Measurements from ENCODE around the gene CST11.

Gene CST11

DNA sequence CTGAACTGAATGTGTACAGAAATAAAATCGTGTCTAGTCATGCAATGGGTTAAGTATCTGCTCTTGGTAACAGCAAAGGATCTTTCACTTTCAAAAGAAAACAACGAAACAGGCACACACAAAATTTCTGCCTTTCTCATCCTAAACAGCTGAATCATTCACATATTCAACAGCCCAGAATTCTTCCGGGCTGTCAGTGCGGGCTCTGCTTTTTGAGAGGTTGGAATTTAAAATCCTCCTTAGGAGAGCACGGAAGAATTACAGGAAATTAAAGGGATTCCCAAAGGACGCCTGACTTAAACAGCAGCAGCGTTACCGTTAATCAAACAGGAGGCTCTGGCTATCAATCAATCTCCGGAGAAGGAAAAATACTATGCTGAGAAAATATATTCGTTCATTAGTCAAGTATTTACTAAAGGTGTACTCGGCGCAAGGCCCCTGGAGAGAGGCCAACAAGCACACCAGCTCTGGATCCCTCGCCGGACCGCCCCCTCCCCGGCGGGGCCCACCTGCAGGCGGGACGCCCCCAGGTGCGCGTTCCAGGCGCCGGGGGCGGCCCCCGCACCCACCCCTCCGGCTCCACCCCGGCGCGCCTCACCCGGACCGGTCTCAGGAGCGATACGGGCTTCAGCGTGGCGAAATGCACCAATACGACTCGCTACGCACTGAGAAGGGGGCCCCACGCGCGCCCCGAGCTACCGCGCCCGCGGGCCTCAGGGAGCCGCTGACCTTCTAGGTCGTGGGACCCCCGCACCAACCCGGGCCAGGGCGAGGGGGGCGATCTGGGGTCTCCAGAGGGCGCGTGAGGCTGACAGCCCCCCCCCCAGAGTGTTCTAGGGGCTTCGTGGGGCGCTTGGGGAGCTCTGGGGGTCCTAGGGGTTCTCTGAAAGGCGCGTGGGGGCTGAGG lies 32.4 kb downstream of the CST11 start:
- Histone ChIP-seq H3K27ac (ENCODE audit: low read depth, low read length) (peak overlapping the region; percentile 81; the same call in 1 of the 2 replicates), H3K4me3 (ENCODE audit: low read depth, low read length) (peak overlapping the region; percentile 97), H3K9me3 (ENCODE audit: control insufficient read depth, insufficient read depth, low read depth, low read length) (peaks cover 6% of the 10 kb centered on the region; the same call in 1 of the 2 replicates), H3K4me1 (ENCODE audit: control insufficient read depth, insufficient read depth, low read length) (peaks cover 15% of the 10 kb centered on the region), H3K9ac (ENCODE audit: low read length) (peak overlapping the region; percentile 86), H3K36me3 (ENCODE audit: control insufficient read depth, insufficient read depth, low read length) (no peaks in the 10 kb centered on the region), H3K27me3 (ENCODE audit: control insufficient read depth, insufficient read depth, low read length) (no peaks in the 10 kb centered on the region)

DNA sequence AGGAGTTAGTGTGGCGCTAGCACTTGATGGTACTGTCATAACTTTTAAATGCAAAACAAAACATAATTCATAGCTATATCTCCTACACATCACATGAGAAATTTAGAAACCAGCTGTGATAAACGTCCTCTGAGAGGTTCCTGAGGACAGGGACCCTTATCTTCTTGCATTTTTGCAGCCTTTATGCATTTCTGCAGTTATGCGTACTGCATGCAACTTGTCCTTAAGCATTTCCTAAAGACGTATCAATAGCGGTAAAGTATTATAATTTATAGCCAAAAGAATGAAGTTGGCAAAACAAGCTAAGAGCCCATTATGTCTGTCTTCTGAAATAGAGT lies 33.0 kb downstream of the CST11 start:
- H3K36me3 ChIP-seq (ENCODE audit: control insufficient read depth, insufficient read depth, low read length): no peaks in the 10 kb centered on the region
- H3K27ac ChIP-seq (ENCODE audit: low read depth, low read length): no peak overlapping the region; the same call in 1 of the 2 replicates
- H3K4me1 ChIP-seq (ENCODE audit: control insufficient read depth, insufficient read depth, low read length): peaks cover 15% of the 10 kb centered on the region
- peak overlapping the region; percentile 97 for H3K4me3 ChIP-seq (ENCODE audit: low read depth, low read length)
- H3K27me3 ChIP-seq (ENCODE audit: control insufficient read depth, insufficient read depth, low read length): no peaks in the 10 kb centered on the region
- peak overlapping the region; percentile 86 for H3K9ac ChIP-seq (ENCODE audit: low read length)
- no peaks in the 10 kb centered on the region for H3K9me3 ChIP-seq (ENCODE audit: control insufficient read depth, insufficient read depth, low read depth, low read length)

DNA sequence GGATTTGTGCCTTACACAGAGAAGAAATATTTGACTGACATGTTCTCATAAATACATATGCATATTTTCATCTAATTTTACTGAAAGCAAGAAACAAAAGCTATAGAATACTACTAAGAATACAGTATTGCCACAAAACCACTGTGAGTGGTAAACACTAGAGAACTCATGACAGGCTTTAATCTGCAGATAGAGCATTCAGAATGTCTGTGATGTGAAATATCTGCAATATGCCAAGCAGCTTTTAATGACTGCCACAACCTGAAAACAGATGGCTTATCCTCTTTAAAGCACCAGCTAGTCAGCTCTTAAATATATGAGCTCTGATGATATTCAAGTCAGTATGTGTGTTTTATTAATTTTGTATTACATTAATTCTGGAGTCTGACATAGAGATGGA lies 34.8 kb downstream of the CST11 start:
- Histone ChIP-seq H3K36me3 (ENCODE audit: control insufficient read depth, insufficient read depth, low read length) (no peaks in the 10 kb centered on the region), H3K27ac (ENCODE audit: low read depth, low read length) (no peak overlapping the region), H3K9me3 (ENCODE audit: control insufficient read depth, insufficient read depth, low read depth, low read length) (no peaks in the 10 kb centered on the region), H3K9ac (ENCODE audit: low read length) (no peak overlapping the region), H3K27me3 (ENCODE audit: control insufficient read depth, insufficient read depth, low read length) (no peaks in the 10 kb centered on the region), H3K4me3 (ENCODE audit: low read depth, low read length) (no peak overlapping the region), H3K4me1 (ENCODE audit: control insufficient read depth, insufficient read depth, low read length) (peaks cover 15% of the 10 kb centered on the region)

DNA sequence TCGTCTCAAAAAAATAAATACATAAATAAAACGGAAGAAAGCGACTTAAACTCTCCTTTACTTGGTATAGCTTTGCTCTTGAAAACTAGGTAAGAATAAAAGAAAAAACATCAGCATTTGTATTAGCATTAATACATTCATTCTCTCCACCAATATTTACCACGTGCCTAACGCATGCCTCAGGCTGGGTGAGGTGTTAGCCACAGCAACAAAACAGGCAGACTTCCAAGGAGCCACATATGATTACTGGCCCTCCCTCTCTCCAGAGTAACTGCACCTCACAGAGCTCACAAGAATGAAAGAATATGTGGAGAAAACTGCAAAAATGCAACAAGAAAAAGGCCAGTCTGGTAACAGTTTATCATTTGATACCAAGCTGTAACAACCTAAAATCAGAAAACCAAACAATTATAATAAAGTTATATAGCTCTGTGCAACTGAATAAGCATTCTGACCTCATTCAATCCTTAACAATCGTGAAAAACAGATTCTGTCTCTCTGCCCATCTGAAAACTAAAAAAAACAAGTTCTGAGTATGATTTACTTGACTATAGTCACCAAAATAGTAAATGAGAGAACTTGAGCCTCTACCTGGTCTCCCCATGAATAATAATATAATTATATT lies 36.6 kb downstream of the CST11 start:
- Histone ChIP-seq H3K27ac (ENCODE audit: low read depth, low read length) (no peak overlapping the region), H3K36me3 (ENCODE audit: control insufficient read depth, insufficient read depth, low read length) (no peaks in the 10 kb centered on the region; the same call in 1 of the 2 replicates), H3K9ac (ENCODE audit: low read length) (no peak overlapping the region), H3K9me3 (ENCODE audit: control insufficient read depth, insufficient read depth, low read depth, low read length) (no peaks in the 10 kb centered on the region), H3K4me1 (ENCODE audit: control insufficient read depth, insufficient read depth, low read length) (peaks cover 9% of the 10 kb centered on the region), H3K27me3 (ENCODE audit: control insufficient read depth, insufficient read depth, low read length) (no peaks in the 10 kb centered on the region), H3K4me3 (ENCODE audit: low read depth, low read length) (no peak overlapping the region)

DNA sequence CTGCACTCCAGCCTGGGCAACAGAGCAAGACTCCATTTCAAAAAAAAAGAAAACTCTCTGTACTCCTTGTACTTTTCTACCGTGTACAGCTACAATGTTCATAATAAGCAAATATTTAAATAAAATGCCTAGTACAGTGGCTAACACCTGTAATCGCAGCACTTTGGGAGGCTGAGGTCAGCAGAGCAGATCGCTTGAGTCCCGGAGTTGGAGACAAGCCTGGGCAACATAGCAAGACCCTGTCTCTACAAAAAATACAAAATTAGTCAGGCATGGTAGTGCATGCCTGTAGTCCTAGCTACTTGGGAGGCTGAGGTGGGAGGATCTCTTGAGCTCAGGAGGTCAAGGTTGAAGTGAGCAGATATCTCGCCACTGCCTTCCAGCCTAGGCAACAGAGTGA lies 37.1 kb downstream of the CST11 start:
- no peak overlapping the region for H3K4me3 ChIP-seq (ENCODE audit: low read depth, low read length)

DNA sequence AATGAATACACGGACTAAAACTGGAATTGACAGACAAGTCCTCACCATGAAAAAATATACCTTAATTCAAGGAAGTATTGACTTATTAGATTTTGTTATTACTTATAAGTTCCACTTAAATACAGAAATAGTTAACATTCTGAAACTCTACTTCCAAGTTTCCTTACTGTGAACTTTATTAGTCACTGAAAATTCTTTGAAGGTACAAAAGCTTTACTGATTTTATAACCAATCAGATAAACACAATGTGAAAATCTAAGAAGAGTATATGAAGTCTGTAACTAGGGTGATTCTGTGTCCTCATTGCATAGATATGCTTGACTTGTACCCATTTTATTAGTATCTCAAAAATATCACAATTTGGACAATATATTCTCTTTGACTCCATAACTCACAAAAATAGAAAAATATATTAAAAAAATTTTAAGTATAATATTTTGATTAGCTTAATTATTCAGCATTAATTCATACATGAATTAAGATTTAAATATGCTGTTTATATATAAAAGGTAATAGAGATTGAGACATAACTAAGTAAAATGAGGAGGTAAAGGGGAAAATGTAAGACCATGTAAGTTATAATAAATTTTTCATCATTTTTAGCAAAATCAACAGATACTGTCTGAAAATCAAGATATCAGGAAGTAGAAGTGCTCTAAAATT lies 38.0 kb downstream of the CST11 start:
- Histone ChIP-seq H3K27me3 (ENCODE audit: control insufficient read depth, insufficient read depth, low read length) (no peaks in the 10 kb centered on the region), H3K4me1 (ENCODE audit: control insufficient read depth, insufficient read depth, low read length) (peaks cover 12% of the 10 kb centered on the region), H3K27ac (ENCODE audit: low read depth, low read length) (no peak overlapping the region), H3K4me3 (ENCODE audit: low read depth, low read length) (no peak overlapping the region), H3K9me3 (ENCODE audit: control insufficient read depth, insufficient read depth, low read depth, low read length) (no peaks in the 10 kb centered on the region), H3K9ac (ENCODE audit: low read length) (no peak overlapping the region), H3K36me3 (ENCODE audit: control insufficient read depth, insufficient read depth, low read length) (no peaks in the 10 kb centered on the region; the same call in 1 of the 2 replicates)

More for the DNA sequence above, 37.1 kb downstream of the CST11 start:
- no peak overlapping the region for H3K27ac ChIP-seq (ENCODE audit: low read depth, low read length)
- no peak overlapping the region for H3K9ac ChIP-seq (ENCODE audit: low read length)
- H3K27me3 ChIP-seq (ENCODE audit: control insufficient read depth, insufficient read depth, low read length): no peaks in the 10 kb centered on the region
- no peaks in the 10 kb centered on the region; the same call in 1 of the 2 replicates for H3K36me3 ChIP-seq (ENCODE audit: control insufficient read depth, insufficient read depth, low read length)
- peaks cover 9% of the 10 kb centered on the region for H3K4me1 ChIP-seq (ENCODE audit: control insufficient read depth, insufficient read depth, low read length)
- no peaks in the 10 kb centered on the region for H3K9me3 ChIP-seq (ENCODE audit: control insufficient read depth, insufficient read depth, low read depth, low read length)

DNA sequence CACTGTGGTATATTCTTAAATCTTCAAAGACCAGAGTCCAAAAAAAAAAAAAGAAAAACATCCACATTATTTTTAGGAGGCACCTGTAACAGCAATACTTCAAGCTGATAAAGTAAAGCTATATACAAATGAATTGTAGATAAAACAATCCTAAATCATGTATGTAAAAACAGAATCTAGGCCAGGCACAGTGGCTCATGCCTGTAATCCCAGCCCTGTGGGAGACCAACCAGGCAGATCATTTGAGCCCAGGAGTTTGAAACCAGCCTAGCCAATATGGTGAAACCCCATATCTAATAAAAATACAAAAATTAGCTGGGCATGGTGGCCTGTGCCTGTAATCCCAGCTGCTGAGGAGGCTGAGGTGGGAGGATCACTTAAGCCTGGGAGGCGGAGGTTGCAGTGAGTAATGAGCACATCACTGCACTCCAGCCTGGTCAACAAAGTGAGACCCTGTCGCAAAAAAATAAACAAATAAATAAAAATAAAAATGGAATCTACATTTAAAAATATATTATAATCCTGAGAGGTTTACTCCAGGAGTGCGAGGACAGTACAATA lies 38.7 kb downstream of the CST11 start:
- no peaks in the 10 kb centered on the region for H3K27me3 ChIP-seq (ENCODE audit: control insufficient read depth, insufficient read depth, low read length)
- H3K4me1 ChIP-seq (ENCODE audit: control insufficient read depth, insufficient read depth, low read length): peaks cover 10% of the 10 kb centered on the region
- H3K36me3 ChIP-seq (ENCODE audit: control insufficient read depth, insufficient read depth, low read length): no peaks in the 10 kb centered on the region; the same call in 1 of the 2 replicates
- no peak overlapping the region for H3K27ac ChIP-seq (ENCODE audit: low read depth, low read length)
- H3K9me3 ChIP-seq (ENCODE audit: control insufficient read depth, insufficient read depth, low read depth, low read length): no peaks in the 10 kb centered on the region
- H3K9ac ChIP-seq (ENCODE audit: low read length): no peak overlapping the region
- H3K4me3 ChIP-seq (ENCODE audit: low read depth, low read length): no peak overlapping the region

DNA sequence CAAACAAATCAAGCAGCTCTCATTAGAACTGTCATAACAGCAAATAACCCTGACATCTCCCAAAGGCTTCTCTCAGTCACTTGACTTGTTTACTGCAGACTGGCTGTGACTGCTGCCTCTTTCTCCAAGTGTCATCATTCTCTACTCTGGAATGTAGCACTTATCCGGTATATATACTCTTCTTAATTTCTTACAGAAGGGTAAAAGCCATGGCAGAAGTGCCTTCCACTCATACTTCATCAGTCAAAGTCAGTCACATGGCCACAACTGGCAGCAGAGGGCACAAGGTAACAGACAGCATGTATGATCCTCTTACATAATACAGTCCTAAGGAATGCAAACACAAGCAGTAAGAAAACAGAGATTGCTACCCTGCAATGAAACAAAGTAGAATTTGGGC lies 40.6 kb downstream of the CST11 start:
- H3K9me3 ChIP-seq (ENCODE audit: control insufficient read depth, insufficient read depth, low read depth, low read length): no peaks in the 10 kb centered on the region
- H3K27me3 ChIP-seq (ENCODE audit: control insufficient read depth, insufficient read depth, low read length): no peaks in the 10 kb centered on the region
- peaks cover 7% of the 10 kb centered on the region for H3K4me1 ChIP-seq (ENCODE audit: control insufficient read depth, insufficient read depth, low read length)
- H3K9ac ChIP-seq (ENCODE audit: low read length): no peak overlapping the region
- no peaks in the 10 kb centered on the region; the same call in 1 of the 2 replicates for H3K36me3 ChIP-seq (ENCODE audit: control insufficient read depth, insufficient read depth, low read length)
- H3K27ac ChIP-seq (ENCODE audit: low read depth, low read length): no peak overlapping the region
- no peak overlapping the region for H3K4me3 ChIP-seq (ENCODE audit: low read depth, low read length)

DNA sequence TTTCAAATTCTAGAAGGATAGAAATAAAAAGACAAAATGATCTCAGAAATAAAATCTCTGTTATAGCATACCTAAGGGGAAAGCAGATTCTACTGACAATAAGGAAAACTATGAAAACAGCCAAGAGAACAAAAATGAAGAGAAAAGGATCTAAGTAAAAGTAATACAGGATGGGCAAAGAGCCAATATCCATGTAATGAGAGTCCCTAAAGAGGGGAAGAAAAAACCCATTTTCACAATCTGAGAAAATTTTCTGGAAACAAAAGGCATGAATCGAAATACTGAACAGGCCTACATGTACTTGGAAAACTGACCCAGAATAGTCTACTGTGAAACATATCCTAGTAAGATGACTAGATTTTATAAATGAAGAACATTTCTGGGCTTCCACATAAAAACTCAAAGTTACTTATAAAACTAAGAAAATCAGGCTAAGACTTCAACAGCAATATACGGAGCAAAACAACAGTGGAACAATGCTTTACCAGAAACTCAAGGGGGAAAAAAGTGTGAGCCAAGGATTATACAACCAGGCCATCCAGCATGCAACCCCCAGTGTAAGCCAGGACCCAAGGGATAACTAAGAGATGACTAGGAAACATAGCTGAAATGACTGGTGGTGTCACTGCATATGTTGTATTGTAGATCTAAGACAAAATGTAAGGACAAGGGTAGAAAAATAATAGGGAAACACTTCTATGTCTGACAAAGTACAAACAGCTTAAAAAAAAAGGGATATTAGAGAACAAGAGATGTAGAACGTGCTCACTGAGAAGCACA lies 41.6 kb downstream of the CST11 start:
- no peak overlapping the region for H3K4me3 ChIP-seq (ENCODE audit: low read depth, low read length)
- H3K27me3 ChIP-seq (ENCODE audit: control insufficient read depth, insufficient read depth, low read length): no peaks in the 10 kb centered on the region
- H3K4me1 ChIP-seq (ENCODE audit: control insufficient read depth, insufficient read depth, low read length): peaks cover 7% of the 10 kb centered on the region
- H3K27ac ChIP-seq (ENCODE audit: low read depth, low read length): 0 out of 2 replicates have a peak overlapping the region, but pooled peaks have one; percentile 19
- H3K9me3 ChIP-seq (ENCODE audit: control insufficient read depth, insufficient read depth, low read depth, low read length): no peaks in the 10 kb centered on the region
- H3K9ac ChIP-seq (ENCODE audit: low read length): no peak overlapping the region
- H3K36me3 ChIP-seq (ENCODE audit: control insufficient read depth, insufficient read depth, low read length): no peaks in the 10 kb centered on the region; the same call in 1 of the 2 replicates

DNA sequence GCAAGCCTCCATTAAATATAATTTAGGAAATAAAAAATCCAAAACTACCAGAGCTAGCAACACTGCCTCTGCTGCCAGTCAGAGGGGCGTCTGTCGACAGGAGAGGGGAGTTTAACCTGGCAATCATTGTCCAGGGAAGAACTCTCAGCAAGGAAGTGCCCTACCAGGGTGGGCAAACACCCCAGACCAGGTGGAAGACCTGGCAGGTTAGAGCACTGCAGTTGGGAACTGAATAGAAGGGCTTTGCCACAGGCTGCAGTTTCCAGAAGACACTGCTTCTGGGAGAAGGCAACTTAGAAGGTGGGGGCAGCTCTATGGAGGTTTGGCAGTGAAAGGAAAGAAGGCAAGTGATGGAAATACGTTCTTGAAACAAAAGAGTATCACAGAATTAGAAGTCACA lies 42.9 kb downstream of the CST11 start:
- Histone ChIP-seq H3K27me3 (ENCODE audit: control insufficient read depth, insufficient read depth, low read length) (no peaks in the 10 kb centered on the region), H3K9me3 (ENCODE audit: control insufficient read depth, insufficient read depth, low read depth, low read length) (no peaks in the 10 kb centered on the region), H3K36me3 (ENCODE audit: control insufficient read depth, insufficient read depth, low read length) (no peaks in the 10 kb centered on the region; the same call in 1 of the 2 replicates), H3K27ac (ENCODE audit: low read depth, low read length) (no peak overlapping the region), H3K9ac (ENCODE audit: low read length) (no peak overlapping the region), H3K4me3 (ENCODE audit: low read depth, low read length) (no peak overlapping the region), H3K4me1 (ENCODE audit: control insufficient read depth, insufficient read depth, low read length) (peaks cover 7% of the 10 kb centered on the region)

Measured in HUES6 (cell line).